Measurements from ENCODE around the gene DDX47.

- TF ChIP-seq FOXP4 (CRISPR knock-in tag; IDR thresholded peaks at IDR 0.05) (no peak), CREB1 (CRISPR knock-in tag; IDR thresholded peaks at IDR 0.05) (no peak), USF2 (CRISPR knock-in tag; IDR thresholded peaks at IDR 0.05) (no peak), JUN (CRISPR knock-in tag; IDR thresholded peaks at IDR 0.05) (no peak), ZNF416 (CRISPR knock-in tag; IDR thresholded peaks at IDR 0.05) (no peak), ATF1 (CRISPR knock-in tag; IDR thresholded peaks at IDR 0.05) (no peak), GABPB1 (CRISPR knock-in tag; IDR thresholded peaks at IDR 0.05) (no peak), SP1 (CRISPR knock-in tag; conservative IDR thresholded peaks at IDR 0.05) (no peak), MLX (CRISPR knock-in tag; IDR thresholded peaks at IDR 0.05) (no peak), CTCF (IDR thresholded peaks at IDR 0.05) (no peak), ZNF121 (CRISPR knock-in tag; IDR thresholded peaks at IDR 0.05) (no peak)
Measured at GRCh38 chr12:12779529-12779928, 33.6 kb upstream of the DDX47 start.

Measured in WTC11 (cell line).